H1 (cell line): ENCODE measurements around the gene ATP7B. TPM values are rescaled to one million over a fixed set of nuclear protein-coding genes. Genes with fewer than 3 reads are reported as not detected.

Source experiments
- CTCF ChIA-PET: fragments of 300-600 bp; sonication (Branson Sonifier 250); formaldehyde crosslinking; loops from one replicate; lab custom pipeline; 2021; ENCODE audit not compliant: partially characterized antibody; lab: Charles Lee
- POLR2A ChIA-PET: fragments of 300-600 bp; sonication (Branson Sonifier 250); formaldehyde crosslinking; loops from one replicate; lab custom pipeline; 2021; ENCODE audit warnings: inconsistent platforms; ENCODE audit not compliant: partially characterized antibody; lab: Charles Lee
- DNase-seq, 2 experiments: peaks; one replicate each; pipeline versions ENCODE4 v3.0.0 to v3.0.0-alpha.2; 2010 to 2022; ENCODE audit warnings: low spot score in 2 of 2, low read depth in 1 of 2, mixed read lengths in 1 of 2
- FAIRE-seq: peaks from 2 replicates; lab custom pipeline; 2011; peaks lifted over from hg19 to GRCh38; lab: Jason Lieb, UNC
- H2AFZ ChIP-seq: 2 replicates; pipeline ENCODE4 v1.8.1; 2012; ENCODE audit warnings: low read length, inconsistent platforms
- H2AK5ac ChIP-seq: 2 replicates; pipeline ENCODE4 v1.6.1; 2013; ENCODE audit warnings: low read depth, low read length
- H2BK120ac ChIP-seq: replicated peaks from 2 replicates; pipeline ENCODE3; 2013; ENCODE audit warnings: low read depth, low read length, inconsistent platforms
- H2BK12ac ChIP-seq: 2 replicates; pipeline ENCODE4 v1.6.1; 2013; ENCODE audit warnings: low read depth, low read length
- H2BK15ac ChIP-seq: 2 replicates; pipeline ENCODE4 v1.6.1; 2013; ENCODE audit warnings: low read length
- H2BK20ac ChIP-seq: 2 replicates; pipeline ENCODE4 v1.6.1; 2013; ENCODE audit warnings: low read length
- H2BK5ac ChIP-seq: 2 replicates; pipeline ENCODE4 v1.6.1; 2013; ENCODE audit warnings: low read depth, low read length
- H3K14ac ChIP-seq: 2 replicates; pipeline ENCODE4 v1.6.1; 2013; ENCODE audit warnings: inconsistent platforms; ENCODE audit not compliant: insufficient read length
- H3K18ac ChIP-seq: 2 replicates; pipeline ENCODE4 v1.6.1; 2013; ENCODE audit warnings: low read length; ENCODE audit errors: extremely low read depth
- H3K23ac ChIP-seq: 2 replicates; pipeline ENCODE4 v1.6.1; 2013; ENCODE audit warnings: inconsistent platforms; ENCODE audit not compliant: insufficient read length
- H3K23me2 ChIP-seq: 2 replicates; pipeline ENCODE4 v1.6.1; 2013; ENCODE audit warnings: low read depth, low read length
- H3K27ac ChIP-seq: 2 replicates; pipeline ENCODE4 v1.6.1; 2011; ENCODE audit warnings: low read depth, low read length, inconsistent platforms
- H3K27me3 ChIP-seq, 4 experiments: replicated peaks in 1 of 4; 1 replicate in 1 of 4; 2 replicates in 3 of 4; pipeline versions ENCODE4 v1.6.1 to v1.8.1; 2011 to 2013; ENCODE audit warnings: low read length in 3 of 4, mild to moderate bottlenecking in 3 of 4, inconsistent platforms in 2 of 4, mixed read lengths in 2 of 4, moderate library complexity in 1 of 4; ENCODE audit not compliant: control insufficient read depth in 3 of 4, insufficient read depth in 3 of 4; ENCODE audit errors: extremely low read depth in 1 of 4
- H3K36me3 ChIP-seq, 4 experiments: 2 replicates each; pipeline versions ENCODE4 v1.6.1 to v1.8.1; 2011 to 2013; ENCODE audit warnings: mild to moderate bottlenecking in 4 of 4, low read length in 3 of 4, moderate library complexity in 2 of 4, control low read depth in 1 of 4, inconsistent platforms in 1 of 4; ENCODE audit not compliant: insufficient read depth in 4 of 4, control insufficient read depth in 2 of 4
- H3K4ac ChIP-seq: replicated peaks from 2 replicates; pipeline ENCODE3; 2013; ENCODE audit warnings: low read length, low read depth, mixed read lengths, inconsistent platforms; ENCODE audit not compliant: insufficient read length
- H3K4me1 ChIP-seq, 4 experiments: replicated peaks in 1 of 4; 1 replicate in 1 of 4; 2 replicates in 3 of 4; pipeline versions ENCODE4 v1.6.1 to v1.8.1; 2011 to 2013; ENCODE audit warnings: low read length in 3 of 4, inconsistent platforms in 2 of 4, mixed read lengths in 1 of 4; ENCODE audit not compliant: insufficient read depth in 4 of 4, control insufficient read depth in 3 of 4
- H3K4me2 ChIP-seq, 2 experiments: 2 replicates each; pipeline versions ENCODE4 v1.6.1 to v1.8.1; 2011 to 2013; ENCODE audit warnings: low read depth in 2 of 2, low read length in 2 of 2, control low read depth in 1 of 2, inconsistent platforms in 1 of 2, mild to moderate bottlenecking in 1 of 2; ENCODE audit not compliant: insufficient read depth in 1 of 2
- H3K4me3 ChIP-seq, 4 experiments: fragments of 200-600, 300-600 bp in 1 of 4; sonication (generic), shearing (Covaris generic), sonication (Bioruptor Twin) in 1 of 4; 2 replicates each; pipeline versions ENCODE4 v1.5.1 to v1.8.1; 2011 to 2016; ENCODE audit warnings: low read length in 4 of 4, low read depth in 3 of 4, control low read depth in 2 of 4, inconsistent platforms in 2 of 4, mild to moderate bottlenecking in 2 of 4, mixed read lengths in 1 of 4, moderate library complexity in 1 of 4; ENCODE audit not compliant: insufficient read depth in 2 of 4; ENCODE audit errors: extremely low read depth in 1 of 4
- H3K56ac ChIP-seq: replicated peaks from 2 replicates; pipeline ENCODE3; 2013; ENCODE audit warnings: low read depth, mild to moderate bottlenecking, mixed read lengths, low read length, inconsistent platforms; ENCODE audit not compliant: insufficient read length
- H3K79me1 ChIP-seq: 2 replicates; pipeline ENCODE4 v1.6.1; 2013; ENCODE audit warnings: low read depth, low read length, control low read depth
- H3K79me2 ChIP-seq, 2 experiments: 2 replicates each; pipeline versions ENCODE4 v1.6.1 to v1.8.1; 2012 to 2013; ENCODE audit warnings: low read length in 2 of 2, mild to moderate bottlenecking in 2 of 2, inconsistent platforms in 1 of 2; ENCODE audit not compliant: insufficient read depth in 2 of 2, control insufficient read depth in 1 of 2
- H3K9ac ChIP-seq, 4 experiments: replicated peaks in 1 of 4; 1 replicate in 1 of 4; 2 replicates in 3 of 4; pipeline versions ENCODE4 v1.6.1 to v1.8.1; 2011 to 2013; ENCODE audit warnings: low read depth in 3 of 4, low read length in 3 of 4, control low read depth in 2 of 4, mild to moderate bottlenecking in 2 of 4, moderate library complexity in 2 of 4, inconsistent platforms in 1 of 4; ENCODE audit errors: extremely low read depth in 1 of 4
- H3K9me3 ChIP-seq, 2 experiments: 2 replicates each; pipeline versions ENCODE4 v1.6.1 to v1.8.1; 2012 to 2013; ENCODE audit warnings: mild to moderate bottlenecking in 2 of 2, moderate library complexity in 2 of 2, control low read depth in 1 of 2, inconsistent platforms in 1 of 2, low read depth in 1 of 2, low read length in 1 of 2, mixed read lengths in 1 of 2; ENCODE audit not compliant: insufficient read depth in 2 of 2
- H4K20me1 ChIP-seq, 2 experiments: replicated peaks in 1 of 2; 2 replicates each; pipeline versions ENCODE3 to v1.8.1; 2011 to 2013; ENCODE audit warnings: inconsistent platforms in 2 of 2, low read length in 2 of 2, mild to moderate bottlenecking in 1 of 2; ENCODE audit not compliant: insufficient read depth in 2 of 2, control insufficient read depth in 1 of 2
- H4K5ac ChIP-seq: 2 replicates; pipeline ENCODE4 v1.6.1; 2013; ENCODE audit warnings: low read length, low read depth, mixed read lengths, inconsistent platforms; ENCODE audit not compliant: insufficient read length
- H4K8ac ChIP-seq: 2 replicates; pipeline ENCODE4 v1.8.0; 2013; ENCODE audit warnings: mild to moderate bottlenecking, moderate library complexity, low read length, inconsistent platforms; ENCODE audit not compliant: insufficient read depth; ENCODE audit errors: extremely low read depth
- H4K91ac ChIP-seq: replicated peaks from 2 replicates; pipeline ENCODE3; 2013; ENCODE audit warnings: low read length, mixed read lengths, inconsistent platforms; ENCODE audit not compliant: insufficient read length
- TCF12 ChIP-seq: IDR thresholded peaks from 2 replicates; pipeline ENCODE4 v1.6.1; 2011; ENCODE audit warnings: low read depth, mild to moderate bottlenecking, low read length
- TEAD4 ChIP-seq: IDR thresholded peaks from 2 replicates; pipeline ENCODE4 v1.6.1; 2012; ENCODE audit warnings: low read depth, low read length, inconsistent platforms, mixed read lengths
- WGBS, 2 experiments: shearing (Covaris generic) in 1 of 2; methylation state at CpG; one replicate each; pipeline versions ENCODE4 v1.1.6 to v1.1.7; 2013 to 2015; ENCODE audit warnings: low lambda C conversion rate in 2 of 2, mixed read lengths in 2 of 2, inconsistent platforms in 1 of 2, low coverage in 1 of 2, missing lambda C conversion rate in 1 of 2; ENCODE audit not compliant: insufficient replicate concordance in 2 of 2, insufficient coverage in 1 of 2, insufficient read length in 1 of 2; ENCODE audit errors: extremely low coverage in 1 of 2, missing lambda C conversion rate in 1 of 2; 5-methylcytosine and 5-hydroxymethylcytosine counted together
- polyA plus RNA-seq, 7 experiments: library from polyadenylated mRNA; depleted of rRNA in 3 of 7; stranded (reverse) in 5 of 7; unstranded in 2 of 7; fragments of >200 nt in 5 of 7; fragments of 200-250 nt in 2 of 7; gene quantifications; 1 replicate in 5 of 7; 2 replicates in 1 of 7; 4 replicates in 1 of 7; pipeline versions ENCODE4 v1.2.1 to v1.2.3, GENCODE V29; 2011 to 2013; ENCODE audit warnings: missing spikeins in 2 of 7, mixed read lengths in 2 of 7
- total RNA-seq: library from RNA; stranded (reverse); fragmentation: NEBNext Ultra II Directional; extraction: Animal tissue kit (Norgen Biotek cat#: 25700); gene quantifications from 2 replicates; pipeline ENCODE4 v1.2.1, GENCODE V29; 2021

ATP7B gene
- total and polyA plus RNA-seq, 2 of the 8 experiments (the other 6 are each of a cell fraction or from before 2014, with no cell fraction given), result 4.1 to 9.2 TPM

- DNase-seq, result no peak
- Histone ChIP-seq H2BK5ac (no peak overlapping the region), H3K4me3 (no peak overlapping the region), H3K18ac (no peak overlapping the region), H2BK12ac (no peak overlapping the region), H3K23me2 (peaks cover 2% of the 10 kb centered on the region; the same call in 1 of the 2 replicates), H3K79me1 (peaks cover 4% of the 10 kb centered on the region), H2AFZ (no peak overlapping the region), H4K20me1 (peaks cover 0 to 3% of the 10 kb centered on the region in 2 experiments), H3K56ac (no peak overlapping the region), H3K9ac (no peak overlapping the region), H3K79me2 (no peaks in the 10 kb centered on the region), H4K8ac (no peak overlapping the region), H3K23ac (no peak overlapping the region), H4K5ac (no peak overlapping the region), H3K9me3 (no peaks in the 10 kb centered on the region), H3K14ac (no peak overlapping the region), H3K4me1 (peaks cover 0 to 19% (median 14%) of the 10 kb centered on the region in 4 experiments; a peak in 4 of 7 replicates), H3K4ac (no peak overlapping the region), H2BK15ac (no peak overlapping the region), H2BK120ac (no peak overlapping the region), H4K91ac (no peak overlapping the region), H2BK20ac (no peak overlapping the region), H3K36me3 (no peaks in the 10 kb centered on the region), H3K27ac (no peak overlapping the region), H2AK5ac (no peak overlapping the region), H3K4me2 (no peak overlapping the region), H3K27me3 (no peaks in the 10 kb centered on the region; a peak in 2 of 7 replicates)
- FAIRE-seq, result no peak
- ChIA-PET CTCF (interaction anchor here (0.7 to 6.7 kb wide), 14 partner anchors 10 to 445 kb away, joined by 3 to 107 read pairs (median 3); partner anchors contain the start of genes ALG11 and NEK5), POLR2A (interaction anchor here (0.6 to 2.3 kb wide), 3 partner anchors 9 to 1726 kb away, joined by 3 to 8 read pairs (median 4); partner anchors contain the start of genes ALG11 and ATP7B)
- 61% methylated on average over 3 of the region's 4 CpGs; no CpG with 5 or more reads in 1 of the 2 experiments for WGBS, 2 experiments
- TF ChIP-seq TEAD4 (peak; percentile 61; the same call in 1 of the 2 replicates), TCF12 (no peak)
Measured at GRCh38 chr13:52002361-52002760, 8.9 kb downstream of the ATP7B start.
